ENCODE measurements around the gene PPFIBP1. TPM values are rescaled to one million over a fixed set of nuclear protein-coding genes. Genes with fewer than 3 reads are reported as not detected.

Gene PPFIBP1
- total RNA-seq, 1 donor from 2014 or later = 31.1 TPM

DNA sequence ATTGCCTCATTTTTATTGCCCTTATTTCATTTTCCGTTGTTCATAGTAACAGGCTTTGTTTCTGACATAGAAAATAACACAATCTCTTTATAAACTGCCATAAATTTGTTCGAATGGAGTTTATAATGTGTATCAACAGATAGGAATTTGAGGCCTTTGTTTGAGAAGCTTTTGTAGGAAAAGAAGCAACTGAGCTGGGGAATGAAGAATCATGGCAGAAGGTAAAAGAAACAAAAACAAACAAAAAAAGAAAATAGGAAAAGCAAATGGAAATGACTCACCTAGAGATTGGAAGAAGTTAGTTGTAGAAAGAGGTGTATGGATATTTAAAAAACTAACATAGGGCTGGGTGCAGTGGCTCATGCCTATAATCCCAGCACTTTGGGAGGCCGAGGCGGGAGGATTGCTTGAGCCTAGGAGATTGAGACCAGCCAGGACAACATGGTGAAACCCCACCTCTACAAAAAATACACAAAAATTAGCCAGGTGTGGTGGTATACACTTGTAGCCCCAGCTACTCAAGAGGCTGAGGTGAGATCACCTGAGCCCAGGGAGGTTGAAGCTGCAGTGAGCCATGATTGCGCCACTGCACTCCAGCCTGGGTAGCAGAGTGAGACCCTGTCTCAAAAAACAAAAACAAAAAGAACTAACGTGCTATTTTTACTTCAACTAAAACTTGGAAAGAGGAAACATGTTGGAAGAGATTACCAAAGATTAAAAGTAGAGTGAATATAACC, 171.7 kb downstream of the PPFIBP1 start:
- Histone ChIP-seq H3K4me3 (ENCODE audit: low read depth, low read length) (no peak overlapping the region), H3K27me3 (ENCODE audit: control insufficient read depth, insufficient read depth, low read length) (no peaks in the 10 kb centered on the region), H3K36me3 (ENCODE audit: control insufficient read depth, insufficient read depth, low read length) (peaks cover 9% of the 10 kb centered on the region)
- DNase-seq (ENCODE audit: low read depth) = no peak
- FAIRE-seq = no peak
- TF ChIP-seq, protein P1, sequence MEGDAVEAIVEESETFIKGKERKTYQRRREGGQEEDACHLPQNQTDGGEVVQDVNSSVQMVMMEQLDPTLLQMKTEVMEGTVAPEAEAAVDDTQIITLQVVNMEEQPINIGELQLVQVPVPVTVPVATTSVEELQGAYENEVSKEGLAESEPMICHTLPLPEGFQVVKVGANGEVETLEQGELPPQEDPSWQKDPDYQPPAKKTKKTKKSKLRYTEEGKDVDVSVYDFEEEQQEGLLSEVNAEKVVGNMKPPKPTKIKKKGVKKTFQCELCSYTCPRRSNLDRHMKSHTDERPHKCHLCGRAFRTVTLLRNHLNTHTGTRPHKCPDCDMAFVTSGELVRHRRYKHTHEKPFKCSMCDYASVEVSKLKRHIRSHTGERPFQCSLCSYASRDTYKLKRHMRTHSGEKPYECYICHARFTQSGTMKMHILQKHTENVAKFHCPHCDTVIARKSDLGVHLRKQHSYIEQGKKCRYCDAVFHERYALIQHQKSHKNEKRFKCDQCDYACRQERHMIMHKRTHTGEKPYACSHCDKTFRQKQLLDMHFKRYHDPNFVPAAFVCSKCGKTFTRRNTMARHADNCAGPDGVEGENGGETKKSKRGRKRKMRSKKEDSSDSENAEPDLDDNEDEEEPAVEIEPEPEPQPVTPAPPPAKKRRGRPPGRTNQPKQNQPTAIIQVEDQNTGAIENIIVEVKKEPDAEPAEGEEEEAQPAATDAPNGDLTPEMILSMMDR (IDR thresholded peaks at IDR 0.05; ENCODE audit: insufficient read depth, low read length, severe bottlenecking) = no peak

DNA sequence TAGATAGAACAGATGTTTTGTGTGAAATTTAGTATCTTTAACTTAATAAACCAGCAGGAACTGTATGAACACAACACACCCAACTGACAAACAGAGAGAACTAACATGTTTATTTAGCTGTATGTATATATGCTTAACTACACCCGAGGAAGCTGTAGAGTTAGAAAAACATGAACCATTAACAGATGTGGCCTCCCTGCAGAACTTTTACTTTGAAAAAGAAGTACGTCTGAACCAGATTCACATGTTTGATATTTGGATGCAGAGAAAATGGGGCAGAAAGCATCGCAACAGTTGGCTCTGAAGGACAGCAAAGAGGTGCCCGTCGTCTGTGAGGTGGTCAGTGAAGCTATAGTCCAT, 172.3 kb downstream of the PPFIBP1 start, which contains the start of gene REP15:
Gene REP15, plus strand, starts transcription at position 155 of the 360 bp plus-strand sequence. Its CDS starts 116 bp downstream, at position 271.
- no peak for FAIRE-seq
- no peaks in the 10 kb centered on the region for H3K27me3 ChIP-seq (ENCODE audit: control insufficient read depth, insufficient read depth, low read length)

DNA sequence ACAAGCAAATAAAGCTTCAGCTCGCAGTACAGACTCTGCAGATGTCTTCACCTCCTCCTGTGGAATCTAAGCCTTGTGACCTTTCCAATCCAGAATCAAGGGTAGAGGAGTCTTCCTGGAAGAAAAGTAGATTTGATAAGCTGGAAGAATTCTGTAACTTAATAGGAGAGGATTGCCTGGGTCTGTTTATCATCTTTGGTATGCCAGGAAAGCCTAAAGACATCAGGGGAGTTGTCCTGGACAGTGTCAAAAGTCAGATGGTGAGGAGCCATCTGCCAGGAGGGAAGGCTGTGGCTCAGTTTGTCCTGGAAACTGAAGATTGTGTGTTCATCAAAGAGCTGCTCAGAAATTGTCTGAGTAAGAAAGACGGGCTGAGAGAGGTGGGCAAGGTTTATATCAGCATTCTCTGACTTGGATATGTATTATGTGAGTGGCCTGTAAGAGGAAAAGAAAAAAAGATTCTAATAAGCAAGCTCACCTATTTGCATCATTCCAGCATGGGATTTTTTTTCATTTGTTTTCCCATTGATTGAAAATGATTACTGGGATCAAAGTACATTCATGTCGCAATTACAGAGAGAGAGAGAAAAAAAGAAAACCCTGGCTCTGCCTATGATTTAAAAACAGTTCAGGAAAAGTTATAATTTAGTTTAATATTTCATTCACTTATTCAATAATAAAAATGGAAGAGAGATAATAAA, 173.0 kb downstream of the PPFIBP1 start:
- Histone ChIP-seq H3K27me3 (ENCODE audit: control insufficient read depth, insufficient read depth, low read length) (no peaks in the 10 kb centered on the region), H3K36me3 (ENCODE audit: control insufficient read depth, insufficient read depth, low read length) (peaks cover 6% of the 10 kb centered on the region), H3K4me3 (ENCODE audit: low read depth, low read length) (no peak overlapping the region)
- DNase-seq (ENCODE audit: low read depth) (no peak), FAIRE-seq (no peak)
- TF ChIP-seq, protein P1 (IDR thresholded peaks at IDR 0.05; ENCODE audit: insufficient read depth, low read length, severe bottlenecking) = no peak

More for the DNA sequence above, 172.3 kb downstream of the PPFIBP1 start, which contains the start of gene REP15:
- peaks cover 7% of the 10 kb centered on the region for H3K36me3 ChIP-seq (ENCODE audit: control insufficient read depth, insufficient read depth, low read length)
- TF ChIP-seq, protein P1 (IDR thresholded peaks at IDR 0.05; ENCODE audit: insufficient read depth, low read length, severe bottlenecking) = no peak
- DNase-seq (ENCODE audit: low read depth) = no peak
- no peak within 1 kb of the TSS for H3K4me3 ChIP-seq (ENCODE audit: low read depth, low read length)

DNA sequence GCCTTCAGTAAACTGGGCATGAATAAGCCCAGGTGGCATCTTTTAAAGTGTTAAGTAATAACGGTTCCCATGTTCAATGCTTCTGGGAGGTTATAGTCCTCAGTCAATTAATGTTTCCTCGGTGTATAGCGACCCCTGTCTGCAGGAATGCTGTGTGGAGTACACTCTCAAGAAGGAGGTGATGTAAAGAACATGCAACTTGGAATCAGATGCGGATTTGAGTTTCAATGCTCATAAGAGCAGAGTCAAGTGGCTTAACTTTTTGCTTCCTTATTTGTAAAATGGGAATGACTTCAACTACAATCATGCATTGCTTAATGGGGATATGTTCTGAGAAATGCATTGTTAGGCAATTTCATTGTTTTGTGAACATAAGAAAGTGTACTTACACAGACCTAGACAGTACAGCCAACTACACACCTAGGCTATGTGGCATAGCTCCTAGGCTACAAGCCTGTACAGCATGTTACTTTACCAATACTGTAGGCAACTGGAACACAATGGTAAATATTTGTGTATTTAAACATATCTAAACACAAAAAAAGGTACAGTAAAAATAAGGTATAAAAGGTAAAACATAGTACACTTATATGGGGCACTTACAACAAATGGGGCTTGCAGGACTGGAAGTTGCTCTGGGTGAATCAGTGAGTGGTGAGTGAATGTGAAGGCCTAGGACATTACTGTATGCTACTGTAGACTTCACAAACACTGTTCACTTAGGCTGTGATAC, 179.9 kb downstream of the PPFIBP1 start:
- DNase-seq (ENCODE audit: low read depth) = peak; percentile 89
- no peaks in the 10 kb centered on the region for H3K27me3 ChIP-seq (ENCODE audit: control insufficient read depth, insufficient read depth, low read length)
- no peak overlapping the region for H3K4me3 ChIP-seq (ENCODE audit: low read depth, low read length)
- TF ChIP-seq, protein P1 (IDR thresholded peaks at IDR 0.05; ENCODE audit: insufficient read depth, low read length, severe bottlenecking) = peak; percentile 79
- H3K36me3 ChIP-seq (ENCODE audit: control insufficient read depth, insufficient read depth, low read length) = no peaks in the 10 kb centered on the region
- FAIRE-seq = peak; percentile 97

DNA sequence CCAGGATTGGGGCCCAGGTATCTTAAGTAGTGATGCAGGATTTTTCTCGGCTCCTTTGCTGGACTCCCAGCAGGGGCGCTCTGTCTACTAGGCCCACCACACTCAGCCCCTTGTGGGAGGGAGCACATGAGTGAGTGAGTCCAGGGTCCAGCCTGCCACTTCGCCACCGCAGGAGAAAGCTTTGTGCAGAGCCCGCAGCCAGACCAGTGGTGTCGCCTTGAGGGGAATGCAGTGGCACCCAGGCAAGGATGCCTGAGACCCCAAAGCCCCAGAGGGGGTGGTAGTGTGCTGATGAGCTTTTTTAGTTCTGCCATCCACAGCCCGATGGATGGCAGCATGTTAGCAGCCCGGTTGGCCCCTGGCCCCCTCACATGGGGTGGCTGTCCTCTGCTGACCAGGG, 181.3 kb downstream of the PPFIBP1 start:
- TF ChIP-seq, protein P1 (IDR thresholded peaks at IDR 0.05; ENCODE audit: insufficient read depth, low read length, severe bottlenecking) = no peak
- no peaks in the 10 kb centered on the region for H3K36me3 ChIP-seq (ENCODE audit: control insufficient read depth, insufficient read depth, low read length)
- no peak overlapping the region for H3K4me3 ChIP-seq (ENCODE audit: low read depth, low read length)
- no peak for FAIRE-seq
- no peak for DNase-seq (ENCODE audit: low read depth)
- no peaks in the 10 kb centered on the region for H3K27me3 ChIP-seq (ENCODE audit: control insufficient read depth, insufficient read depth, low read length)

Data from bronchial epithelial cell (primary cell).